Islet of Langerhans (tissue), 1 donor: ENCODE data around the gene UTY.

Experiments
- FAIRE-seq: peaks from one replicate; lab custom pipeline; 2011; peaks lifted over from hg19 to GRCh38; lab: Jason Lieb, UNC

Gene UTY

DNA sequence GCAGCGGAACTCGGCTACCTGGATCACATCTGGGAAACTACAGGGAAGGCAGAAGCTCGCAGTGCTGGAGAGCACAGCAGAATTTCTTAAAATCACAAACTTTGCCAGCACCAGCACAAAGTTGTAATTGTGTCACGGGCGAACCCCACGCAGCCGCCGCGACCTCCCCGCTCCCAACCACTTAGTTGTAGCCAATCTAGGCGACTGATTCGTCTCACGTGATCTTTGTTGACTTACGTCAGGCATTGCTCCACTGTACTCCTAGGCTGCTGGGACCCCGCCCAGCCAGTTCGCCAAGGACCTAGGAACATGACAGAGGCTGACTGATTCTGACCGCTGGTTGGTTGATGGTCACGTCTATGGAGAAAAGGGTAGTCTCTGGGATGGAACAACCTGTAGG, at the start of gene UTY:
Gene UTY, minus strand, starts transcription at position 206 of the 400 bp plus-strand sequence. CDS start 368 bp downstream, outside the sequence.
- FAIRE-seq = peak; percentile 98

GRCh38 chrY:13520474-13520873, 40.6 kb upstream of the UTY start:
- FAIRE-seq = no peak

- FAIRE-seq = no peak
Observed at GRCh38 chrY:13501215-13501614, 21.4 kb upstream of the UTY start.

GRCh38 chrY:13493737-13494136, 13.9 kb upstream of the UTY start:
- FAIRE-seq = no peak

- no peak for FAIRE-seq
Observed at GRCh38 chrY:13492408-13492807, 12.6 kb upstream of the UTY start.

DNA sequence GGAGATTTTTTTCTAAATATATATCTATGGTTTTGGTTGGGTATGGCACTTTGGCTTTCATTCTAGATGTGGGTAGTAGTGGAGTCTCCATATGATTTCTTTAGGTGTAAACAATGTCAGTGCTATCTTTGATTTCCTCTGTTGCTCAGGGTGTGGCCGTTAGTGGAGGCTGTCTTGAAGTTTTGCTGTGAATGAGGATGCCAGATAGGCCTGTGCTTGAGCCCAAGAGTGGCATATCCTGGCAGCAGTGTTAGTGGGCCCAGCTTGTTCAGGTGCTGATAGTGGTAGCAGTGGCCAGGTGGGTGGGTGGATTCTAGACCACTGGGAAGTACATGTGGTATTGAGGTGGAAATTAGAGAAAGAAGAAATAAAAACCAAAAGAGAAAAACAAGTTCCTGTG, 8.9 kb upstream of the UTY start:
- no peak for FAIRE-seq

- FAIRE-seq = no peak
Observed at GRCh38 chrY:13479121-13479711, 617 bp downstream of the UTY start.

DNA sequence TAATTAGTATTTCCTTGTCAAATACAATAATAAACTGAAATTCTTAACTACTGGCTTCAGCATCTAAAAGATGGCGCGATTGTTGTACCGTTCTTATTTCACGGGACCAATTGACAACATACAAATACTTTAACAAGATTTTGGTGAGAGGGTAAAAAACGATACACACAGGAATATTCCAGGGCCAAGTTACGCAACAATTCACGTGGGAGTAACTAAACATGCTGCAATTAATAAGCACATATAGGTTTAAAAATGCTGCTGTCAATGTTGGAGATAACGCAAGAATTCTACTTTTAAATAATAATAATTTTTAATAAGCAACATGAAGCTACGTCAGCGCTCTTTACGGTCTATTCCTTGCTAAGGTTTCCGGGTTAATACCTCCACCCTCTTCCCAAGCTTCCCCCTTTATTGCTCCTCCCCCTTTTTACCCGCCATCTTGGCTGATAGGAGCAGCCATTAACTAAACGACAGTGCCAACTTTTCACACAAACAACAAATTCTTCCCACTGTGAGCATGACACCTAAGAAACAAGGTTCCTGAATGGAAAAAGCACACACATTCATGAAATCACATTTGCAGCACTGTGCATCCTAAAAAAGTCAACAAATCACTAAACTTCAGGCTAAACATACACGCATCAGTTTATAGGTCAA, 1.6 kb downstream of the UTY start:
- peak; percentile 84 for FAIRE-seq

DNA sequence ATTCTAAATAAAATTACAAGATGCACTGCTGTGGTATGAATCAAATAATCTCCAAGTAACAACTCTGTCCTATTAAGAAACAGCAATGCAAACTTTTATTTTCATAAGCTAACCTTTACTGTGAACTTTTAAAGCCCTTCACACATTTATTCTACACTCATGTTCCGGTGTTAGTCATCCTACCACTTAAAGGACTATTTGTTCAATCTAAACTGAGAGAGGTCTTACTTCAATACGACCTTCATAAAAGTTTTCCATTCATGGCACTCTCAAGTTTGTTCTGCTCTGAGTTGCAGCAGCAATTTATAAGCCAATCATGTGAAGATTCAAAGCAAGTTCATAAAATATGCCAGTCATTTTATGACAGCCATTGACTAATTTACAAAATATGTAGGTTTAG, 4.8 kb downstream of the UTY start:
- no peak for FAIRE-seq

DNA sequence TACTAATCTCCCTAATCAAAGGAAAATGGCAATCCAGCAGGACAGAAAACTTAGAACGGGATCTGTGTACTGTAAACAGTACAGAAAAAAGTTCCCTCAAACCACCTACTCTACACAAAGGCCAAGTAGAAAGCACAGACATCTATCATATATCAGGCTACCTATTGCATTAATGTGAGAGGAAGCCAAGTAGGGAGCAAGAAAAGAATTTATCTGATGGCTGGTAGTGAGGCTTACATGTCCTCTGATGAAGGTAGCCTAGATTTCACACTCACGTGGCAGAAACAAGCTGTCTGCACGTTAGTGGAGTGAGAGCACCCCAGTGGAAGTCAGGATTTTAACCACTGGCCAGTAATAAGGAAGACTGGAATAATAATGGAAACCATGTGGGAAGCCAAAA, 28.3 kb downstream of the UTY start:
- FAIRE-seq = no peak

- FAIRE-seq = no peak
Observed at GRCh38 chrY:13450596-13451130, 29.2 kb downstream of the UTY start.

DNA sequence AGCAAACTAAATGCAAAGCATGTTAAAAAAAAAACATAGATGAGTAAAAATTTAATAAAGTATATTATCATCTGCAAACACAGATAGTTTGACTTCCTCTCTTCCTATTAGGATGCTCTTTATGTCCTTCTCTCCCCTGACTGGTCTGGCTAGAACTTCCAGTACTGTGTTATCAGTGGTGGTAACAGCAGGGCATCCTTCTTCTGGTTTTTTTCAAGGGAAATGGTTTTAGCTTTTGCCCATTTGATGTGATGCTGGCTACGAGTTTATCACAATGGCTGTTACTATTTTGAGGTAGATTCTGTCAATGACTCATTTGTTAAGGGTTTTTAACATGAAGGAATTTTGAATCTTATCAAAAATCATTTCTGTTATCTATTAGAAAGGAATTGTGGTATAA, 34.3 kb downstream of the UTY start:
- no peak for FAIRE-seq

DNA sequence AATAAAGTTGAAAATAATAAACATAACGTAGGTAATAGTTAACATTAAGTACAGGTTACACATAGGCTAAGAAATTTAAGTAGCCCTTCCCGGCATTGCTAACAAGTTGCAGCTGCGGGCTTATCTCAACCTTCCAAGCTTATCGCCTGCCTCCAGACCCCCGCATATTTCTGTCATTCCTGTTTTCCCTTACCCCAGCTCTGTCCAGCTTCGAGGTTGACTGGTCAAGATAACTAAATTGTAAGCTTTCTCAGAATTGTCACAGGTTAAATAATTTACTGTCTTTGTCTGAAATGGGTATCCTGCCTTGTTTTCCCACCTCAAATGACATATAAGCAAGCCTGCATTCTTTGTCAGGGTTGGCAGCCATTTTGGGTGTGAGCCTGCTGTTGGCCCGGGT, 36.7 kb downstream of the UTY start:
- no peak for FAIRE-seq

GRCh38 chrY:13440811-13441210, 39.0 kb downstream of the UTY start:
- FAIRE-seq = no peak

DNA sequence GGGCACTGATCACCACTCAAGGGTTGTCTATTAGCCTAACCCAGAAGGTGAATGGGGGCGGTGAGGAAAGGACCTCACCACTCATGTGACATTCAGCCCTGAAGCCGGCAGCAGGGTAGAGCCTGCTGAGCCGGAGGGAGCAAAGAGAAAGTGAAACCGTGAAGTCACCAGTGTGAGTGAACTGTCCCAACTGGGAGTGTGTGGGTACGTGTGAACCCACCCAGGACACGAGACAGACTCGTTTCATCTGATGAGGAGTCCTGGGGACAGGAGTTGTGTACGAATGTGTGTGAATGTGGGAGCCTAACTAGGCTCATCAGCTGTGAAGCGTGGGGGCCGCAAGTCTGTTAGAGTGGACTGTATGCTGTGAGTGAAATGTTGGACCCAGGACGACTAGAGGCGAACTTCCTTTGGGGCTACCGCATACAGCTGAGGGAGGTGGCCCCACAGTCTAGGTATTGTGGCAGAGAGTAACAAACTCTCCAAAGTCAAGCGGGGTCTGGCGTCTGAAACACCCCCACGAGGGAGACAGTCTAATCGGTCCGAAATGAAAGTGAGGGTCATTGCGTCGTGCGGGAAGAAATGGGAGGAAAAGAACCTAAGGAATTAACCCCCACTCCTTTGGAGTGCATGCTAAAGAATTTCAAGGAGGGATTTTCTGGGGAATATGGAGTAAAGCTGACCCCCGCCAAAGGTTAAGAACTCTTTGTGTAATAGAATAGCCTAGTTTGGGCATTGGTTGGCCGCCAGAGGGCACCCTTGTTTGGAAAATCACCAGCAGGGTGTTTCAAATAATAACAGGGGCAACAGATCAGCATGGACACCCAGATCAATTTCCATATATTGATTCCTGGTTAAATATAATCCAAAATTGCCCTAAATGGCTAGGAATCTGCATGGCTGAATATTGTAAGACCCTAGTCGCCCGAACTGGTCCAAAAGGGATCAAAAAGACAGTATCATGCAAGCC, 43.6 kb downstream of the UTY start:
- FAIRE-seq = no peak

DNA sequence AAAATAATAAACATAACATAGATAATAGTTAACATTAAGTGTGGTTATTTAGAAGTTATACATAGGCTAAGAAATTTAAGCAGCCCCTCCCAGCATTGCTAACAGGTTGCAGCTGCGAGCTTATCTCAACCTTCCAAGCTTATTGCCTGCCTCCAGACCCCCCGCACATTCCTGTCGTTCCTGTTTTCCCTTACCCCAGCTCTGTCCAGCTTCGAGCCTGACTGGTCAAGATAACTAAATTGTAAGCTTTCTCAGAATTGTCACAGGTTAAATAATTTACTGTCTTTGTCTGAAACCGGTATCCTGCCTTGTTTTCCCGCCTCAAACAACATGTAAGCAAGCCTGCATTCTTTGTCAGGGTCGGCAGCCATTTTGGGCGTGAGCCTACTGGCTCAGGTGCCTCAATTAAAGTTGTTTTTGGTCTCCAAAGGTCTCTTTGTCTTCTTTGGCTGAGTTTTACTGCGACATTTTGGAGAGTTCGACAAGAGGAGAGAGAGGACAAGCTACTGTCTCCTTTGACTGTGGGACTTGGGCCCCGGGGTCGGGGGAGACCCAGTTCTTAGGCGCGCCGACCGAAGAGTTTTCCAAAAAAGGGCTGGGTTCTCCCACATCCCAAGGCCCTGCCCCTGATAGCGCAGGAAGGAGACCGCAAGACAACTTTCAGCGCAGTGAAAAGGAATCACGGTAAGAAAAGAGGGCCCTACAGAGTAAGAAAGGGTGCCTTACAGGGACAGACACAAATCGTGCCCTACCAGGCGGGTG, 44.4 kb downstream of the UTY start:
- FAIRE-seq = no peak

- no peak for FAIRE-seq
Observed at GRCh38 chrY:13432293-13433025, 47.4 kb downstream of the UTY start.

DNA sequence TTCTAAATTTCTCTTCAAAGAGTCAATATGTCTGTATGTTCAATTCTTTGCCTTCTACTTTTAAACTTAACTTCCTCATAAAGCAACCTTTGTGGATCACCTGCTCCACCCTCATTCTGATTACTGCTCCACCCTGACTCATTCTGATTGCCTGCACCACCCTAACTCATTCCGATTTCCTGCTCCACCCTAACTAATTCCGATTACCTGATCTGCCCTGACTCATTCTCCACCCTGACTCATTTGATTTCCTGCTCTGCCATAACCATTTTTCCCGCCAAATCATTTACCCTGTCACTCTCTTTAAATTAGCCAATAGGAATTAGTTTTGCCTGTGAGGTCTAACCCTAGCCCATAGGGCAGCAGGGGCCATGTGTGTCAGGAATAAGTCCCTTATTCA, 50.3 kb downstream of the UTY start:
- no peak for FAIRE-seq

DNA sequence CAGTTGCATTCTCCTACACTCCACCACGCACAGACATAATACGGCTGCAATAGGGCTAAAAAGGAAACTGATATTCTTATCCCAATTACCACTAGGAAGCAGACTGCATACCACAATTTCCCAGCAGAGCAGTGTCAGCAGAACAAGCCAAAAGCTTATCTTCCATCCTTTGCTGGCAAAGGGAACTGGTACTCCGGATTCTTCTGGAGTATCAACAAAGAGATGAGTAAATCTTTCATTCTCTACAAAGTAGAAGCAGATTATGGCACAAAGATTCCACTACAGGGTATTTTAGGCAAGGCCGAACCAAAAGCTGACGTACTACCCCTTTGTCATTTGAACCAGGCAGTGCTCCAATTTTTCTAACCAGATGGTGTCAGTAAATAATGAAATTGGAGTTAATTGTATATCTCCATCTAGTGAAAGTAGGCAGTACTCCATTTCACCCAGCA, 56.5 kb downstream of the UTY start:
- no peak for FAIRE-seq

GRCh38 chrY:13416869-13417661, 62.8 kb downstream of the UTY start:
- peak; percentile 72 for FAIRE-seq

GRCh38 chrY:13415556-13415955, 64.3 kb downstream of the UTY start:
- no peak for FAIRE-seq
